Activated T-cell treated with anti-CD3 and anti-CD28 coated beads, Interleukin-2, amount 50 U/mL, for 4 hours (primary cell): ENCODE measurements around the gene LIN7B. TPM values are rescaled to one million over a fixed set of nuclear protein-coding genes. Genes with fewer than 3 reads are reported as not detected.
"Not testable (repeated sequence)": the region's sequence is repeated elsewhere in the genome, so short reads cannot be mapped to it uniquely, and the experiment has no call there.

Experiments
- ATAC-seq, 2 donors: fragments of 200-7000 bp; cut with Tn5 transposase; one replicate each; pipeline ENCODE4 v1.10.0; 2021
- DNase-seq: peaks from one replicate; pipeline ENCODE4 v3.0.0-alpha.2; 2020
- H3K27me3 Mint-ChIP-seq: one replicate; pipeline ENCODE4 v1.8.0; 2021; ENCODE audit warnings: low read depth, mixed read lengths
- H3K36me3 Mint-ChIP-seq: one replicate; pipeline ENCODE4 v1.8.0; 2022; ENCODE audit warnings: mixed read lengths; ENCODE audit not compliant: insufficient read depth
- H3K4me1 Mint-ChIP-seq: one replicate; pipeline ENCODE4 v1.8.0; 2021; ENCODE audit warnings: low read depth, mixed read lengths
- H3K4me3 Mint-ChIP-seq: one replicate; pipeline ENCODE4 v1.8.0; 2021; ENCODE audit warnings: mild to moderate bottlenecking, moderate library complexity, mixed read lengths
- H3K9me3 Mint-ChIP-seq: one replicate; pipeline ENCODE4 v1.8.0; 2021; ENCODE audit warnings: mixed read lengths
- total RNA-seq, 3 donors: library from RNA; stranded (reverse); gene quantifications; one replicate each; pipeline ENCODE4 v1.2.1, GENCODE V29; 2021

The LIN7B gene, protein sequence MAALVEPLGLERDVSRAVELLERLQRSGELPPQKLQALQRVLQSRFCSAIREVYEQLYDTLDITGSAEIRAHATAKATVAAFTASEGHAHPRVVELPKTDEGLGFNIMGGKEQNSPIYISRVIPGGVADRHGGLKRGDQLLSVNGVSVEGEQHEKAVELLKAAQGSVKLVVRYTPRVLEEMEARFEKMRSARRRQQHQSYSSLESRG
- total RNA-seq = 1 to 10 TPM; 4.0 to 6.3 (median 4.2) TPM

DNA sequence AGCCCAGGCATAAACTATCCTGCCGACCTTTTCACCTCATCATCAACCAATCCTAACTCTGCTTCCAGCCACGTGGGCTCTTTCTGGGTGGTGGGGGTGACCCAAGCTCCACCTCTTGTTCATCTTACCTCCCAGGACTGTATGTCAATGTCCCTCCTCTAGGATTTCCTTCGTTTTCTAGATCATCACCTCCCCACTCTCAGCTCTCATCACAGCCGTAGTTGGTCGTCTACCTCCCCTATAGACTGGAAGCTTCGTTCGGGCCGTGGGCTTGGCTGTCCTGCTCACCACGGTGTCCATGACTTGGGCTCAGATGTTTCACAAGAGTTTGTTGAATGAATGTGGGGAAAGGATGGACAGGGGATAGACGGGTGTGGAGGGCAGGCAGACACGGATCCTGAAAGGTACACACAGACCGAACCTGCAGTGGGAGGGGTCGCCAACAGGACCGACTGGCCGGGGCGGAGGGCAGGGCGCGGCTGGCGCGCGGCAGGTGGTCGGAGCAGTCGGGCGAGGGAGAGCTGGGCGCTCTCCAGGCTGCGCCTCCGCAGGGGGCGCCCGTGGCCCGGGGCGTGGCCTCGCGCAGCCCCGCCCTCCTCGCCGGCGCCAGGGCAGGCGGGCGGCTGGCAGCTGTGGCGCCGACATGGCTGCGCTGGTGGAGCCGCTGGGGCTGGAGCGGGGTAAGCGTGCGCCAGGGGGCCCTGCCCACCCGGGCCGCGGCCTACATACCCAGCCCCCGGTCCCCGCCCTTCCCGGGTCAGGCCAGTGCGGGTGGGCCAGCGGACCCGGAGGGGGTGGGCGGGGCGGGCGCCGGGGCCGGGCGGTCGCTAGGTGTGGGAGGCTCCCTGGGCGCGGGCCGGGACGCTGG is at the start of gene LIN7B:
TSS of gene LIN7B (plus strand) at position 609 of the 868 bp plus-strand sequence. CDS start at position 644, 35 bp downstream.
- no peaks in the 10 kb centered on the region for H3K27me3 Mint-ChIP-seq
- H3K4me1 Mint-ChIP-seq = peaks cover 33% of the 10 kb centered on the region
- DNase-seq (peak; percentile 63), ATAC-seq (peak; percentile 77 to 80)
- no peaks in the 10 kb centered on the region for H3K9me3 Mint-ChIP-seq
- H3K4me3 Mint-ChIP-seq = peak within 1 kb of the TSS; percentile 76
- peaks cover 5% of the 10 kb centered on the region for H3K36me3 Mint-ChIP-seq

DNA sequence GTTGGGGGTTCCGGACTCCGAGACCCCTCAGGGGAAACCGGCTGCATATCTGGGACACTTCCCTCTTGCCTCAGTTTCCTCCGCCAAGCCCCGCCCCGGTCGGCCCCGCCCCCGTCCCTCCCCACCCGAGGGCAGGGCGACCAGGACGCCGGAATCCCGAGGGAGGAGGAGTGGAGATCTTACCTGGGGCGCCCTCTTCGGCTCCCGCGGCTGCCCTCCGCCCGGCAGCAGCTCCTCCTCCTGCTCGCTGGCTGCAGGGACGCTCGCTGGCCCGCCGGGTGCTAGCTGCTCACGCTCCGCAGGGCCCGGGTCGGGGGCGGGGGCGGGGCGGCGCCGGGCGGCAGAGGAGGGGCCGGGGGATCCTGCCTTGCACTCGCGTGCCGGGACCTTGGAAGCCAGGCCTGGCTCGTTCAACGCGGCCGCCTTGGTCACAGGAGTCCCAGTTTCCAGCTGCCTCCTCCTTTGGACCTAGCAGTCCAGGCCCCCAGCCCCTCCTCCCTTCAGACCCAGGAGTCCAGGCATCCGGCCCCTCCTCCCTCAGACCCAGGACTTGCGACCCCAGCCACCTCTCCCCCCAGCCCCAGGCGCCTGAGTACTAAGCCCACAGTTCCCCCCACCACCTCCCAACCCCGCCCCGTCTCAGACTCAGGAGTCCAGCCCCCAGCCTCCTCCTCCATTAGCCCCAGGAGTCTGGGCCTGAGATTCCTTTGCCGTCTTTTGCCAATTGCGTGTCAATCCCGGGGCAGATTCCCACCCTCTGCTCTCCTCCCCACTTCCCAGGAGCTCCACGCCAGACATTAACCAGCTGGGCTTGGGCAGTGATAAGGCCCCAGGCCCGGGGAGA is 49.2 kb upstream of the LIN7B start, which contains the start of gene NTF4:
TSS of gene NTF4 (minus strand) at position 51 of the 844 bp plus-strand sequence. CDS start 2,821 bp downstream, outside the sequence.
- H3K4me3 Mint-ChIP-seq = no peak within 1 kb of the TSS

DNA sequence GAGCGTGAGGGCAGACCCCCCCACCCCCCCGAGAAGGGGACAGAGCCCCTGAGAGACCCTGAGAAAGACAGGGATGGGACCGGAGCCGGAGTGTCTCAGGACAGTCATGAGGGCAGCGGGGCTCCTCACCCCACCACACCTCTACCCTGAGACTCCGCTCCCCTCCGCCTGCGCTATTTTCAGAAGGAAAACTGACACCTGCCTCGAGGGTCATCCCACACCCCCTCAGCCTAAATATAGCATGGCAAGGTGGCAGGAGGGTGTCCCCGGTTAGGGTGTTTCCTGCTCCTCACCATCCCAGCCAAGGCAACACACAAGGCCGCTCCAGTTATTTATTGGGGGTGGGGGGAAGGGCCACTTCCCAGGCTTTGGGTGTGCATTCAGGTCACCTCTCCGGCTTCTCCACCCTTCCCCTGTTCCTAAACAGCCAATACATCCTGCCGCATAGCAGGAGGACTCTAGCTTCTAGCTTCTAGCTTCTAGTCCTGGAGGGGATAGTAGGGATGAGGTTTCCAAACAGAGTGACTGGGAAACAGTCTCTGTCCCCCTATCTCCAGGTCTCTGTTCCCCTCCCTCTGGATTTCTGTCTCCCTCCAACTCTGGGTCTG is 48.2 kb upstream of the LIN7B start:
- no peak for ATAC-seq
- Mint-ChIP-seq H3K9me3 (no peaks in the 10 kb centered on the region), H3K27me3 (peaks cover 78% of the 10 kb centered on the region), H3K36me3 (peaks cover 2% of the 10 kb centered on the region), H3K4me3 (no peak overlapping the region), H3K4me1 (no peaks in the 10 kb centered on the region)
- no peak for DNase-seq

More for the DNA sequence above, 49.2 kb upstream of the LIN7B start, which contains the start of gene NTF4:
- ATAC-seq (peak; percentile 41 to 42), DNase-seq (no peak)
- Mint-ChIP-seq H3K36me3 (no peaks in the 10 kb centered on the region), H3K27me3 (peaks cover 74% of the 10 kb centered on the region), H3K4me1 (no peaks in the 10 kb centered on the region), H3K9me3 (no peaks in the 10 kb centered on the region)

DNA sequence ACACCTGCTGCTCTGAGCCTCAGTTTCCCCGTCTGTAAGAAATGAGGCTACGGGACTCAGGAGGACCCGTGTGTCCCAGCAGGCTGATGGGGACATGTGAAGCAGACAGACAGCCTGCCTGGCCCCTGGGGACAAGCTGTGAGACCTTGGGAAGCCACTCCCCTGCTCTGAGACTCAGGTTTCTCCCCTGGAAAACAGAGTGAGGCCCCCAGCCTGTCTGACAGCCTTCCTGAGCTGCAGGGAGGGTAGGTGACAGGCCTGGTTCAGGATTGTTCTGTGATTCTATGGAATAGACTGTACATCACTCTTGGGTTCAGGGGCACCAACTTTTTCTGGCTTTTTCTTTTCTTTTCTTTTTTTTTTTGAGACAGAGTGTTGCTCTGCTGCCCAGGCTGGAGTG is 46.6 kb upstream of the LIN7B start:
- ATAC-seq (no peak), DNase-seq (no peak)
- no peak overlapping the region for H3K4me3 Mint-ChIP-seq
- H3K9me3 Mint-ChIP-seq = no peaks in the 10 kb centered on the region
- peaks cover 2% of the 10 kb centered on the region for H3K4me1 Mint-ChIP-seq
- peaks cover 2% of the 10 kb centered on the region for H3K36me3 Mint-ChIP-seq
- H3K27me3 Mint-ChIP-seq = peaks cover 80% of the 10 kb centered on the region

DNA sequence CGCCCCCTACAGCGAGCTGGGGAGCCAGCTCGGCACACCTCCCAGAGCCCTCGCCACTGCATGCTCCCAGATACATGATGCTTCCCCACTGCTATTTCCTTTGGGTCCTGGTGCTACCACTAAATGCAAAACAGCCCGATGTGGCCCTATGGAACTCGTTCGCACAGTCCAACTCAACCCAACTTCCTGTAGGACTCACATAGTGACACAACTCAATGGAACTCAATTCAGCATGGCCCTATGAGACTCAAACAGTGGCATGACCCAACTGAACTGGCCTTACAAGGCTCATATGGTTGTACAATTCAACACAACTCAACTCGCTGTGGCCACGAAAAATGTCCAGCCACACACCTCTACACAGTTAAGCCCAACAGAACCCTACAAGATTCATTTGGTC is 45.1 kb upstream of the LIN7B start:
- H3K4me3 Mint-ChIP-seq = no peak overlapping the region
- peaks cover 2% of the 10 kb centered on the region for H3K36me3 Mint-ChIP-seq
- H3K9me3 Mint-ChIP-seq = no peaks in the 10 kb centered on the region
- ATAC-seq (no peak), DNase-seq (no peak)
- peaks cover 82% of the 10 kb centered on the region for H3K27me3 Mint-ChIP-seq
- H3K4me1 Mint-ChIP-seq = peaks cover 11% of the 10 kb centered on the region

DNA sequence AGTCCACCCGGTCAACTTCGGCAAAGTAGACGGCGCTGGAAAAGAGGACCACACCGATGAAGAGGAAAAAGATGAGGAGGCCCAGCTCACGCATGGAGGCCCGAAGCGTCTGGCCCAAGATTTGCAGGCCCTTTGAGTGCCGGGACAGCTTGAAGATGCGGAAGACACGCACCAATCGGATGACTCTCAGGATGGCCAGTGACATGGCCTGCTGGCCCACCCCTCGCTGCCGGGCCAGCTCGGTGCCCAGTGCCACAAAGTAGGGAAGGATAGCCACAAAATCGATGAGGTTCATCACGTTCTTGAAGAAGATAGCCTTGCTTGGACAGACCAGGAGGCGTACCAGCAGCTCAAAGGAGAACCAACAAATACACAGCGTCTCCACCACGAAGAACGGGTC is 43.8 kb upstream of the LIN7B start:
- no peak for ATAC-seq
- Mint-ChIP-seq H3K9me3 (no peaks in the 10 kb centered on the region), H3K4me1 (peaks cover 11% of the 10 kb centered on the region), H3K36me3 (peaks cover 2% of the 10 kb centered on the region), H3K27me3 (peaks cover 80% of the 10 kb centered on the region), H3K4me3 (no peak overlapping the region)
- no peak for DNase-seq

DNA sequence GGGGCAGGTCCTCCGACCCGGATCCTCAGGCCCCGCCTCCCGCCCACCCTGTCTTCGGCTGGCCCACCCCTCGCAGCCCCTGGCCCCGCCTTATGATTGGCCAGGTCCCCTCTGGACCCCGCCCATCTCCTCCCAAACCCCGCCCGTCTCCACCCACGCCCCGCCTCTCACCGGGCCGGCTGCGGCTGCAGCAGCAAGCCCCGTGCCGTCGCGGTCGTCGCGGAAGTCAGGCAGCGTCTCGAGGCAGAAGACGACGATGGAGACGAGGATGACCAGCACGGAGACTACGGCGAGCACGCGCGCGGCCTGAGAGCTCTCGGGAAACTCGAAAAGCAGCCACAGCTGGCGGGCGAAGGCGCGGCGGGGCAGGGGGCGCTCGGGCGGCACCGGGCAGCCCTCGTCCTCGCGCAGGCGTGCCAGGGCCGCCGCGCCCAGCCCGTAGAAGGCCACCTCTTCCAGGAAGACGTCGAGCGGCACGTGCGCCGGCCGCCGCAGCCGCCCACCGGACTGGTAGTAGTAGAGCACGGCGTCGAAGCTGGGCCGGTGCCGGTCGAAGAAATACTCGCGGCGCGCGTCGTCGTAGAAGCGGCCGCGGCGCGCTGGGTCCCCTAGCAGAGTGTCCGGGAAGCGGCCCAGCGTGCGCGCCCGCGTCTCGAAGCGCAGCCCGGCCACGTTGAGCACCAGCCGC is 42.2 kb upstream of the LIN7B start:
- no peak overlapping the region for H3K4me3 Mint-ChIP-seq
- DNase-seq (peak; percentile 35), ATAC-seq (no peak)
- H3K27me3 Mint-ChIP-seq = peaks cover 78% of the 10 kb centered on the region
- H3K36me3 Mint-ChIP-seq = peaks cover 2% of the 10 kb centered on the region
- H3K9me3 Mint-ChIP-seq = no peaks in the 10 kb centered on the region
- peaks cover 11% of the 10 kb centered on the region for H3K4me1 Mint-ChIP-seq

DNA sequence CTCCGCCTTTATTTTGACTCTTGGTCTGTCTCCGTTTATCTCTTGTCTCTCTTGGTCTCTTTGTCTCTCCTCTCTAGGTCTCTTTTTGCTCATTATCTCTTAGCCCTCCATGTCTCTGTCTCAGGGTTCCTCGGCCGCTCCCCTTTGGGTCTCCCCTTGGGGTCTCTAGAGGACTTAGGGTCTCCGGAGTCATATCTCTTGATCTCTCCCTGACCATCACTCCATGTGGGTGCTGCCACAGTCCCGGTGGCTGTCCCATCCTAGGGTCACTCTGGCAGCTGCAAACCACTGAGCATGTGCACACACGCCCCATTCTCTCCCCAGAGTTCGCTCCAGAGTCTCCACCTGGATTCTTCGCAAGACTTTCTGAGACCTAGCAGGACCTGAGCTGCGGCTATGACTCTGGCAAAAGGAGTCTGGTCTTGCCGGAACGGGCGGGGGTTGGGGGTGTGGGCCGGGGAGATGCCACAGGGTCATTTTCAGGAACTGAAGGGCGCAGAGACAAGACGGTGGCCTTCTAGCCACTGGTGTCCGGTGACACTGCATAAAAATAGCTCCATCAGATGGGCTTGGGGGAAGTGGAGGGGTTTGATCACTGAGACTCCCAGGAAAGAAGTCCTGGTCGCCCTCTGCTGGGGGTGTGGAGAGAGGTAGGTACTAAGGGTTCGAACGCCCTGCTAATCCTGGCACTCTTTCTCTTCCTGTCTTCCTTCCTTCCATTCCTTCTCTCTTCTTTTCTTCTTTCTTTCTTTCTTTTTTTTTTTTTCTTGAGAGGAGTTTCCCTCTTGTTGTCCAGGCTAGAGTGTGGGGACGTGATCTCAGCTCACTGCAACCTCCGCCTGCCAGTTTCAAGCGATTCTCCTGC is 40.4 kb upstream of the LIN7B start:
- no peak for DNase-seq

DNA sequence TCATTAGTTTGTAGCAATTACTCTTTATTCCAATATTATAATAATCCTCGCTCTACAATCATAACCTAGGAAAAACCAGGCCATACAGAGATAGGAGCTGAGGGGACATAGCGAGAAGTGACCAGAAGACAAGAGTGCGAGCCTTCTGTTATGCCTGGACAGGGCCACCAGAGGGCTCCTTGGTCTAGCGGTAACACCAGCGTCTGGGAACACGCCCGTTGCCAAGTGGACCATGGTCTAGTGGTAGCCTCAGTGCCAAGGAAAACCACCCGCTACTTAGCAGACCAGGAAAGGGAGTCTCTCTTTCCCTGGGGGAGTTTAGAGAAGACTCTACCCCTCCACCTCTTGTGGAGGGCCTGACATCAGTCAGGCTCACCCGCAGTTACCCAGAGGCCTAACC is 39.3 kb upstream of the LIN7B start:
- H3K4me3 Mint-ChIP-seq = not testable (repeated sequence)

More for the DNA sequence above, 40.4 kb upstream of the LIN7B start:
- H3K27me3 Mint-ChIP-seq = peaks cover 70% of the 10 kb centered on the region
- peaks cover 11% of the 10 kb centered on the region for H3K4me1 Mint-ChIP-seq
- peak in 1 of 2 donors; percentile 48 for ATAC-seq
- H3K4me3 Mint-ChIP-seq = no peak overlapping the region
- peaks cover 2% of the 10 kb centered on the region for H3K36me3 Mint-ChIP-seq
- H3K9me3 Mint-ChIP-seq = no peaks in the 10 kb centered on the region

DNA sequence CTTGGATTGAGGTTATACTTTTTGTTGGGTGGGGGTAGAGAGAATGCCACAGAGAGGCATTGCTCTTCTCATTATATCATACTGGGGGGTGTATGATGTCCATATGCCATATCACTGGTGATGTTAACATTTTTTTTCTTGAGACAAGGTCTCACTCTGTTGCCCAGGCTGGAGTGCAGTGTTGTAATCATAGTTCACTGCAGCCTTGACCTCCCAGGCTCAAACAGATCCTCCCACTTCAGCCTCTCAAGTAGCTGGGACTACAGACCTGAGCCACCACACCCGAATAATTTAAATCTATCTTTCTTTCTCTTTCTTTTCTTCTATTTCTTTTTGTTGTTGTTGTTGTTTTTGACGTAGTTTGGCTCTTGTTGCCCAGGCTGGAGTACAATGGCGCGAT is 33.8 kb upstream of the LIN7B start:
- ATAC-seq (no peak), DNase-seq (no peak)
- H3K9me3 Mint-ChIP-seq = no peaks in the 10 kb centered on the region
- peaks cover 25% of the 10 kb centered on the region for H3K27me3 Mint-ChIP-seq
- peaks cover 6% of the 10 kb centered on the region for H3K4me1 Mint-ChIP-seq
- no peaks in the 10 kb centered on the region for H3K36me3 Mint-ChIP-seq
- no peak overlapping the region for H3K4me3 Mint-ChIP-seq

More for the DNA sequence above, 39.3 kb upstream of the LIN7B start:
- Mint-ChIP-seq H3K4me1 (peaks cover 11% of the 10 kb centered on the region), H3K27me3 (peaks cover 59% of the 10 kb centered on the region)
- not testable (repeated sequence) for DNase-seq, ATAC-seq, H3K9me3 Mint-ChIP-seq, H3K36me3 Mint-ChIP-seq

DNA sequence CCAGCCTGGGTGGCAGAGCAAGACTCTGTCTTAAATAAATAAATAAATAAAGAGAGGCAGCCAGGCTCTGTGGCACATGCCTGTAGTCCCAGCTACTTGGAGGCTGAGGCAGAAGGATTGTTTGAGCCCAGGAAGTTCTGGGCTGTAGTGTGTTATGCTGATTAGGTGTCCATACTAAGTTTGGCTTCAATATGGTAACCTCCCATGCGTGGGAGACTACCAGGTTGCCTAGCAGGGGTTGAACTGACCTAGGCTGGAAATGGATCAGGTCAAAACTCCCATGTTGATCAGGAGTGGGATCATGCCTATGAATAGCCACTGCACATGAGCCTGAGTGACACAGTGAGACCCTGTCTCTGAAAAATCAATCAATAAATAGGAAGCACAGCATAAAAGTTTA is 32.9 kb upstream of the LIN7B start:
- Mint-ChIP-seq H3K9me3 (no peaks in the 10 kb centered on the region), H3K27me3 (peaks cover 16% of the 10 kb centered on the region), H3K36me3 (peaks cover 5% of the 10 kb centered on the region), H3K4me3 (no peak overlapping the region), H3K4me1 (peaks cover 10% of the 10 kb centered on the region)
- DNase-seq (no peak), ATAC-seq (no peak)

DNA sequence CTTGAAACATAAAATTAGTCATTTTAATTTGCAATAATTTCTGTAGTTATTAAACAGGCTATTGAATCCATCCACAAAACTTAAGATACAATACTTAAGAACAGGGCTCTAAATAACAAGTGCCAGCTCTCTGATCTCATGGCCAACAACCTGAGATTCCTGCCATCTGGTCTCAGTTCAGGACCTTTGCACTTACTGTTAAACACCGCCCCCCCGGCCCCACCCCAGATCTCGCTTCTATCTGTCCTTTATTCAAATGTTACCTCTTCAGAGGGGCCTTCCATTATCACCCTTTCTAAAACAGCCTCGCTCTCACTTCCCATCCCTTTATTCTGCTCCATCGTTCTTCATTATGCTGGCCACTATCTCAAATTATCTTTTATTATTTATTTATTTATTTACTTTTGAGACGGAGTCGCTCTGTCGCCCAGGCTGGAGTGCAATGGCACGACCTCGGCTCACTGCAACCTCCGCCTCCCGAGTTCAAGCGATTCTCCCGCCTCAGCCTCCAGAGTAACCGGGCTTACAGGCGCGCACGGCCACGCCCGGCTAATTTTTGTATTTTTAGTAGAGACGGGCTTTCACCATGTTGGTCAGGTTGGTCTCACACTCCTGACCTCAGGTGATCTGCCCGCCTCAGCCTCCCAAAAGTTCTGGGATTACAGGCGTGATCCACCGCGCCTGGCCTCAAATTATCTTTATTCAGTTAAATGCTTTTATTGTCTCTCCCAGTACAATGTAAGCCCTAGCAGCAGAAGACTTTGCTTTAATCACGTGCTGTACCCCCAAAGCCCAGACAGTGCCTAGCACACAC is 29.8 kb upstream of the LIN7B start:
- peaks cover 5% of the 10 kb centered on the region for H3K27me3 Mint-ChIP-seq
- peak overlapping the region; percentile 99 for H3K4me3 Mint-ChIP-seq
- ATAC-seq (no peak), DNase-seq (no peak)
- H3K36me3 Mint-ChIP-seq = peaks cover 20% of the 10 kb centered on the region
- no peaks in the 10 kb centered on the region for H3K9me3 Mint-ChIP-seq
- H3K4me1 Mint-ChIP-seq = peaks cover 28% of the 10 kb centered on the region
